Activated CD4-positive, alpha-beta T cell treated with anti-CD3 and anti-CD28 coated beads, Interleukin-10, Interleukin-2, amounts not matched to agents 100 ng/mL and 50 ng/mL, durations not matched to agents 16 hours and 8 hours (primary cell): ENCODE measurements around the gene XPO5.

Experiments
- DNase-seq: peaks from one replicate; pipeline ENCODE4 v3.0.0-alpha.2; 2020

Gene XPO5

GRCh38 chr6:43494766-43495165, 81.1 kb downstream of the XPO5 start:
- DNase-seq: no peak

DNA sequence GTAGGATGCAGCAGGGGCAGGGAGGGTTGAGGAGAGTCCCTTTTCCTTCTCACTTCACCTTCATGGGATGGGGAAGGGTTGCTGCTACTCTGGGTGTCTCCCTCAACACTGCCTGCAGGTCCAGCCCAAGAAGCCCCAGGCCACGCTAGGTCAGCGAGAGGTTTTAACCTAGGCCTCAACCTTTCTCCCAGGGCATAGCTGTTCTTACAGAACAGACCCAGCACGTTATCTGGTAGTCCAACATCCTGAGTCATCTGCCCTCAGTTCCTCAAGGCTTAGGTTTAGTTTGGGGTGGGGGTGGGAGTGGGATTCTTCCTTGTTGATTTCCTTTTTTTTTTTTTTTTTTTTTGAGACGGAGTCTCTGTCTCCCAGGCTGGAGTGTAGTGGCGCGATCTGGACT, 81.5 kb downstream of the XPO5 start:
- no peak for DNase-seq

- no peak for DNase-seq
Measured at GRCh38 chr6:43493833-43494232, 82.0 kb downstream of the XPO5 start.

- DNase-seq: no peak
Measured at GRCh38 chr6:43493230-43493629, 82.6 kb downstream of the XPO5 start.

DNA sequence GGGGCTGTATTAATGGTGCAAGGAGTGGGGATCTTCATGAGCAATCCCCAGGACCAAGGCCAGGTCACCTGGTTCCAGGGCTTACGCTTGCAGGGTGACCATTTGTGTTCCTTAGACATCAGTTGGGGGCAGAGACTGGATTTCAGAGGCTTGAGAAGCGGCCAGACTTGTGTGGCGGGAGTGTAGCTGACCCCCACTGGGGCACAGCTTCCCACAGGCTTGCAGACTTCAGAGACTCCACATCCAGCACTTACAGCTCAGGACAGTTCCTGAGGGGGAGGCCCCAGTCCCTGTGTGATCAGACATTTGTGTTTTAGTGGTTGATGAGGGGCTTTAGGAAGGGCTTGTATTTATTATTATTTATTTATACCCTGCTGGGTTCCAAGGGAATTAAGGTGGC, 83.2 kb downstream of the XPO5 start:
- DNase-seq: no peak

DNA sequence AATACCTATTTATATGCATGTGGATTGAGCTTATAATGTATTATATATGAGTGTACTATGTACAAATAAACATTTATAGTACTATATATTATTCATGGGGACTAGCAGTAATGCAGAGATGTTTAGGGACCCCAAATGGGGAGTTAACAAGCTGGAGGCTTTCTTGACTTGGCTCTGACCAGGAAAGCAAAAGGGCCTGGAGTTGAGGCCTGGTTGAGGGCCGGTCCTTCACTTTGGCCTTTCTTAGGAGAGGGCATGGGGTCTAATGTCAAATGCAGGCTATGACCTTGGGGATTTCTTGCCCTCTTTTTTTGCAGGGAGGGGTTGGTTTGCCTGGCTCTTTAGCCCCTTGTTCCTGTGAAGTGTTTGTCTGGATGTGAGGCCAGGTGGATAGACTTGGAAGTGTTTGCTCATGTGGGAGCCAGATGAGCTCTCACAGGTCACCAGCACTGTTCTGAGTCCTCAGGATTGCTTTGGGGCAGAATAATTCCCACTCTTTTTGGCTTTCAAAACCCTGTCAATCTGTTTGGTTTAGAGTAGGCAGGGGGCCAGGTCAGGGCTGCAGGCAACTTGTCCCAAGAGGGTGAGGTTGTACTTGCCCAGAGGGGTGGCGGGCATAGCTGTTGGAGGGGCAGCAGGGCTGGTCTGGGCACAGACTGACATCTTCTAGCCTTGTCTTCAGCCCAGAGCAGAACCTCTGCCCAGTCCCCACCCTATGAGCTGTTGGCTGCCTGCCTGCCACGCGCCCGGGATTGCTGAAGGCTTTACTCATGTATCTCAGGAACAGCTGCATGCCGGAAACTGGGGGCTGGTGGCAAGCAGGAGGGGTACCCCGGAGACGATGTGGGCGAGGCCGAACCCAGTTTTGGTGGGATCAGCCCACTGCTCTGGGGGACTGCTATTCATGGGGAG, 83.8 kb downstream of the XPO5 start:
- DNase-seq: no peak

DNA sequence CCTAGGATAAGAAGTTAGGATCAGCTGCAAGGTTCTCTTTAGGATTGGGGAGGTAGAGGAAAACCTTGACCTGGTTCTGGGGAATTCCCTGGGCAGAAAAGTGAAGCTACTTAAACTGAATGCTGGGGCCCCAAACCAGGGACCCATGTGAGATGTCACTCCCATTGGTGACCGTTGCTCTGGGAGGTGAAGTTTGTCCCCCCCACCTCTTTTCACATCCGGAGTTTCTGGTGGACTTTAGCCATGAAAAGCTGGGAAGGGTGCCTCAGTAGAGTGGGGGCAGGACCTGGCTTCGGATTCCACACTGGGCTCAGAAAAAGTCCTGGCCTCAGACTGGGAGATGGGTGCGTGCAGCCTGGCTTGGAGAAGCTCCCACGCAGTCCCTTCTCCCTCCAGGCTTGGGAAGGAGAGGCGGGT, 85.3 kb downstream of the XPO5 start:
- DNase-seq: no peak

DNA sequence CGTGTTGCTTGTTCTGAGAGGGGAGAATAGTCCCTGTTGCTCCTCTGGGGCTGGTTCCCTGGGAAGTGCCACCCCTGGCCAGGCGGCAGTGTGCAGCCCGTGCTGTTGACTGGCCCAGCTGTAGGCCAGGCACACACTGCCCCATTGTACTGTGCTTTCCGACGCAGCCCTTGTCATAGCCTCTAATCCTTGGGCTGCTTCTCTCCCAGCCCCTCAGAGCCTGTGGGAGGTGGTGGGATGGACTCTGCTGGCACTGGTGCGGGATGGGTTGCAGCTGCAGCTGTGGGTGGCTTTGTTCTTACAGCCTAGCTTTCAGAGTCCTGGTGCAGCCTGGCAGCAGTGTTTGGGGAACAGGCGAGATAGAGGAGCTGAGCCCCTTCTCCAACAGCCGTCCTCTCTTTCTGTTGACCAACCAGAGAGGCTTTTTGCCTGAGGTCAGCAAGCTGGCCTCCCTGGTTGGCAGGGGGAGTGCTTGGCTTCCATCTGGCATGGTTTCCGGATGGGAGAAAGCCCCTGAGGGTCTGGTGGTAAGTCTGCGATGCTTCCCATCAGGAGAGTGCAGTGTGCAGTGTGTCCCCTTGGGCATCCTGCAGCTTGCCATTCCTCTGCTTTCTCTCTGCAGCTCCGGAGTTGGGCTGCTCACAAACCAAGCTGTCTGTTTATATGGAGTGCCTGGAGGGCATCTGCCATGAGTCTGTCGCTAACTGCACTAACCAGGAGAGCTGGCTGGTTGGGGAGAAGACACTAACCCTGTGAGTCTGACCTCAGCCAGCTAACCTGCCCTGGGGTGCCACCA, 86.4 kb downstream of the XPO5 start:
- DNase-seq: no peak

GRCh38 chr6:43488667-43489276, 87.1 kb downstream of the XPO5 start:
- DNase-seq: no peak

GRCh38 chr6:43481591-43482236, 94.1 kb downstream of the XPO5 start:
- peak; percentile 36 for DNase-seq

- DNase-seq: peak; percentile 47
Measured at GRCh38 chr6:43481075-43481474, 94.8 kb downstream of the XPO5 start.

- DNase-seq: no peak
Measured at GRCh38 chr6:43478008-43478372, 97.8 kb downstream of the XPO5 start.

DNA sequence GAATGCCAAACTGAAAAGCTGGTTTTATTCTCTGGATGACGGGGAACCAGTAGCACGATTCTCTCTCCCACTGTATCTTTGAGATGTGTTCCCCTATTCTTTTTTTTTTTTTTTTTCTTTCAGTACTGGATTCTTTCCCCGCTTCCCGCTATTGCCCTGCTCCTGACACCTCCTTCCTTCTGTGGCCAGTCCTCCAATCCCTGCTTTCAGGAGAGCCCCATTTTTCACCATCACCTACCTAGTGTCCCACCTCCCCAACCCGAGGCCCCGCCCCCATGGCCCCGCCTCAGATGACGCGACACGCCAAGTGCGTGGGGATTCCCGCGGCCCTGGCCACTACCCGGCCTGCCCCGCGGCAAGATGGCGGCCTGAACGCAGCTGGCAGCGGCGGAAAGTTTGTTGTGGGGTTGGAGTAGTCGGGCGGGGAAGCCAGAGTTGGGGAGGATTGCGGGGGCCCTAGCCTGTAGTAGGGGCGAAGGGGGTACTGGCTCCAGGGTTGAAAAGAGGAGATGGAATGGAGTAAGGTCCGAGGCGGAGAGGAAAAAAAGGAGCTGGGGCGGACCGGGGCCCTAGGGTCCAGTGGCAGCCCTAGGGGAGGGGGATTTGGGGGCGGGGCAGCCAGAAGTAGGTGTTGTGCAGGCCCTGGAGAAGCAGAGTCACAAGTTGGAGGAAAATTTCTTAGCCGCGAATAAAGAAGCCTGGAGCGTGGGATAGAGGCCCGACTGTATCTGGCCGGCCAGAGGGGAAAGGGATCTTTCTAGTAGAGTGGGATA, 98.4 kb downstream of the XPO5 start, which contains the start of gene TJAP1:
Gene TJAP1, plus strand, starts transcription at position 336 of the 773 bp plus-strand sequence. CDS start 21,432 bp downstream, outside the sequence.
- DNase-seq: peak; percentile 97

DNA sequence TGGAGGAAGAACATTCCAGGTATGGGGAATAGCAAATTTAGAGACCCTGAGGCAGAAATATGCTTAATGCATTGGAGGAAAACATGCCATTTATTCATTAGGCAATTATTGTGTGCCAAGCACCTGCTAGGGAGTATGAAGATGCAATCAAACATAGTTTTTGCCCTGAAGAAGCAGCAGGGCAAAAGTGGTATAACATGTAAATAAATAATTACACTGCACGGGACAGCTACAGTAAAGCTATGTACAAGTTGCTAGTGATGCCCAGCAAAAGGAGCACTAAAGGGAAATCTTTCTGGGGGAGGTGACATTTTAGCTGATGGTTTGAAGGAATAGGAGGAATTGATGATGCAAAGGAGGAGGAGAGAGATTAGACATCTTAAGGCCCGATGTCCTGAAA, 99.1 kb downstream of the XPO5 start:
- DNase-seq: no peak

DNA sequence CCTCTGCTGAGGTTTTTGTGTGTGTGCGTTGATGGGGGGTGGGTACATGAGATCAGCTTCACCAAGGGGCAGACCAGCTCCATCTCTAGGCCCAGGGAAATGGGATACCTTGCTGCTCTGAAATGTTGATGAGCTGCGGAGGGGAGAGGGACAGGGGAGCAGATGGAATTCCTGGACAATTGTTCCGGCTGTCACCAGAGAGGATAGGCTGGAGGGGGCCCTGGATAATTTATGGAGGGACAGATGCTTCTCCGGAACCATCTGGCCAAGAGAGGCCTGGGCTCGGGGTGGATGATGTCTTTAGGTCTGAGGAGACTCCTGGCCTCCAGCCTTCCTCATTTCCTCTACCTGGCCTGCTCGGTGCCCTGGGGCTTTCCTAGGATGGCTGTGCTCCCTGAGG, 100.3 kb downstream of the XPO5 start:
- DNase-seq: no peak

DNA sequence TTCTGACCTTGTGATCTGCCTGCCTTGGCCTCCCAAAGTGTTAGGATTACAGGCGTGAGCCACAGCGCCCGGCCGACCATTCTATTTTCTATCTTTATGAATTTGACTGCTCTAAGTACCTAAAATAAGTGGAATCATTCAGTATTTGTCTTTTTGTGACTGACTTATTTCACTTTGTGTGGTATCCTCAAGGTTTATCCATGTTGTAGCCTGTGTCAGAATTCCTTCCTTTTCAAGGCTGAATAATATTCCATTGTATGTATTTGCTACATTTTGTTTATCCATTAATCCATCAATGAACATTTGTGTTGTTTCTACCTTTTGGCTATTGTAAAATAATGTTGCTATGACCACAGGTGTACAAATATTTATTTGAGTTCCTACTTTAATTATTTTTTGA, 103.3 kb downstream of the XPO5 start:
- no peak for DNase-seq
